ENCODE data around the gene PLA2G12B. TPM values are rescaled to one million over a fixed set of nuclear protein-coding genes. Genes with fewer than 3 reads are reported as not detected.

The PLA2G12B gene
- total RNA-seq, 1 experiment from 2014 or later: not detected

DNA sequence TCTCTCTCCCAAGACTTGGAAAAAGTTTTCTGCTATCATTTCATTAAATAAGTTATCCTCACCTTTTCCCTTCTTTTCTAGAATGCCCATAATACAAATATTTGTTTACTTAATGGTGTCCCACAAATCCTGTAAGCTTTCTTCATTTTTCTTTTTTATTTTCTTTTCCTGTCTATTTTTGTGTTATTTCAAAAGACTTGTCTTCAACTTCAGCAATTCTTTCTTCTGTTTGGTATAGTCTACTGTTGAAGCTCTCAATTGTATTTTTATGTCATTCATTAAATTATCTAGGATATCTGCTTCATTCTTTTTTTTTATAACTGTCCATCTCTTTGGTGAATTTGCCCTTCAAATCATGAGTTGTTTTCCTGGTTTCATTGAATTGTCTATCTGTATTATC, 25.1 kb upstream of the PLA2G12B start:
- Mint-ChIP-seq H3K27ac (ENCODE audit: unreplicated experiment) (no peak overlapping the region), H3K9me3 (ENCODE audit: low read depth, unreplicated experiment) (peaks cover 26% of the 10 kb centered on the region), H3K4me3 (ENCODE audit: low read depth, unreplicated experiment) (no peak overlapping the region), H3K4me1 (ENCODE audit: low read depth, unreplicated experiment) (no peaks in the 10 kb centered on the region), H3K36me3 (ENCODE audit: insufficient read depth, unreplicated experiment) (no peaks in the 10 kb centered on the region), H3K27me3 (ENCODE audit: unreplicated experiment) (no peaks in the 10 kb centered on the region)
- BruUV-seq (replicated peaks): no TSS peak
- intact Hi-C loops (cut with micrococcal nuclease; ENCODE audit: unreplicated experiment): no loop called here
- CTCF ChIA-PET: no interaction called here
- TF ChIP-seq CTCF (IDR thresholded peaks at IDR 0.05; ENCODE audit: unreplicated experiment): no peak
- DNase-seq: no peak

DNA sequence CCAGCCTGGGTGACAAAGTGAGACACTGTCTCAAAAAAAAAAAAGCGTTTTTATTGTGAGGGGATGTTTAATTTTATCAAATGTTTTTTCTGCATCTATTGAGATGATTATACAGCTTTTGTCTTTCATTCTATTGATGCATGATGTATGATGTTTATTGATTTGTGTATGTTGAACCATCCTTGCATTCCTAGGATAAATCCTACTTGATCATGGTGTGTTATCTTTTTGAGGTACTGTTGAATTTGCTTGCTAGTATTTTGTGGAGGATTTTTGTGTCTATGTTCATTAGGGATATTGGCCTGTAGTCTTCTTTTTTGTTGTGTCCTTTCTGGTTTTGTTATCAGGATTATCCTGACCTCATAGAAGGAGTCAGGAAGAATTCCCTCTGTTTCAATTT, 22.3 kb upstream of the PLA2G12B start:
- CTCF ChIA-PET: no interaction called here
- H3K27me3 Mint-ChIP-seq (ENCODE audit: unreplicated experiment): no peaks in the 10 kb centered on the region
- H3K9me3 Mint-ChIP-seq (ENCODE audit: low read depth, unreplicated experiment): peaks cover 26% of the 10 kb centered on the region
- H3K36me3 Mint-ChIP-seq (ENCODE audit: insufficient read depth, unreplicated experiment): no peaks in the 10 kb centered on the region
- intact Hi-C loops (cut with micrococcal nuclease; ENCODE audit: unreplicated experiment): no loop called here
- DNase-seq: no peak
- no peak for TF ChIP-seq CTCF (IDR thresholded peaks at IDR 0.05; ENCODE audit: unreplicated experiment)
- H3K27ac Mint-ChIP-seq (ENCODE audit: unreplicated experiment): no peak overlapping the region
- no peak overlapping the region for H3K4me3 Mint-ChIP-seq (ENCODE audit: low read depth, unreplicated experiment)
- no peaks in the 10 kb centered on the region for H3K4me1 Mint-ChIP-seq (ENCODE audit: low read depth, unreplicated experiment)
- no TSS peak for BruUV-seq (replicated peaks)

DNA sequence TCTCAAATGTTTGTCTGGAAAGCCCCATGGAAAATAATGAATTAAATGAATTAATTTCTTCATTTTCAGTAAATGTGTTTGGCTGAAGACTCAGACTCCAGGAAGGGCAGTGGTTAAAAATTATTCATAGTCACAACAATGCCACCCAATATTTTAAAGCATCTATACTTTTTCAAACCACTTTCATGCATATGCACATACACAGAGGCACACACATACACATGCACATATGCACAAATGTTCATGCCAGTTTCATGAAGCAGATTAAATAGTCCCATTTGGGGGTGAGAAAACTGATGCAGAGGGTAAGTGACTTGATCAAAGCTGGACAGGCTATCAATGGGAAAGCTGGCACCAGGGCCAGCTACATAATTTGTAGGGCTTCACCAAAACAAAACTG, 1.4 kb upstream of the PLA2G12B start:
- no peak for DNase-seq
- H3K4me1 Mint-ChIP-seq (ENCODE audit: low read depth, unreplicated experiment): no peaks in the 10 kb centered on the region
- TF ChIP-seq CTCF (IDR thresholded peaks at IDR 0.05; ENCODE audit: unreplicated experiment): no peak
- H3K36me3 Mint-ChIP-seq (ENCODE audit: insufficient read depth, unreplicated experiment): no peaks in the 10 kb centered on the region
- intact Hi-C loops (cut with micrococcal nuclease; ENCODE audit: unreplicated experiment): no loop called here
- no peak overlapping the region for H3K27ac Mint-ChIP-seq (ENCODE audit: unreplicated experiment)
- no TSS peak for BruUV-seq (replicated peaks)
- no peaks in the 10 kb centered on the region for H3K9me3 Mint-ChIP-seq (ENCODE audit: low read depth, unreplicated experiment)
- H3K27me3 Mint-ChIP-seq (ENCODE audit: unreplicated experiment): no peaks in the 10 kb centered on the region
- CTCF ChIA-PET: no interaction called here
- H3K4me3 Mint-ChIP-seq (ENCODE audit: low read depth, unreplicated experiment): no peak overlapping the region

DNA sequence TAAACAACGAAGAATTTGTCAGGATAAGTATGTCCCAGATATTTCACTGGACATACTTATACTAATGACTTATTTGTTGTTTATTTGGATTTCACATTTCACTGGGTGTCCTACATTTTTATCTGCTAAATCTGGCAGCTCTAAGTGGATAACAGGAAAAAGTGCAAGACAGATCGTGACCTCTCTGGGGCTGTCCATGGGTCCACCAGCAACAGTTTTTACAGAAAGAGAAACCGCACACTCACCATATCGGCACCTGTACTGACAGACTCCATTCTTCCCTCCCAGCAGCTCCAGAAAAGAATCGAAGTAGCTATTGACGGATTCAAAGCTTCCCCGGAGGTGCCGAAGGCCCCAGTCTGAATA, 393 bp downstream of the PLA2G12B start:
- no peaks in the 10 kb centered on the region for H3K36me3 Mint-ChIP-seq (ENCODE audit: insufficient read depth, unreplicated experiment)
- H3K9me3 Mint-ChIP-seq (ENCODE audit: low read depth, unreplicated experiment): no peaks in the 10 kb centered on the region
- intact Hi-C loops (cut with micrococcal nuclease; ENCODE audit: unreplicated experiment): no loop called here
- no peak overlapping the region for H3K27ac Mint-ChIP-seq (ENCODE audit: unreplicated experiment)
- H3K4me3 Mint-ChIP-seq (ENCODE audit: low read depth, unreplicated experiment): no peak overlapping the region
- no peaks in the 10 kb centered on the region for H3K27me3 Mint-ChIP-seq (ENCODE audit: unreplicated experiment)
- no peaks in the 10 kb centered on the region for H3K4me1 Mint-ChIP-seq (ENCODE audit: low read depth, unreplicated experiment)
- TF ChIP-seq CTCF (IDR thresholded peaks at IDR 0.05; ENCODE audit: unreplicated experiment): no peak
- no peak for DNase-seq
- no TSS peak for BruUV-seq (replicated peaks)
- CTCF ChIA-PET: no interaction called here

DNA sequence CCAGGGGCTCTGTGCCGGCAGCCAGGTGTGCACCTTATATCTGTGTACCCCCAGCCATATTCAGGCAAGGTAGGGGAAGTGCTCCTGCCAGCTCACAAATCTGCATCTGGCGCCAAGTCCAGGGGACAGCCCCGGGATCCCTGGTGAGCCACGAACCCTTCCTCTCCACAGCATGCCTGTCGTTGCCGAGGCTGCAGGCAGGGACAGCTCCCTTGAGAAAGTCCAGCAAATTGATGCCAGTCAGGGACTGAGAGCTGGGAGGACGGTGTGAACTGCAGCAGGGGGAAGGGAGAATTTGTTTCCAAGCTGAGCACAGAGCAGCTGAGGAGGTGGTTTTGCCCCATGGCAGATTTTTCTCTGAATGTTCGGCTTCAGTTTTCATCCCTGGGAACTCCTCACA, 919 bp downstream of the PLA2G12B start:
- intact Hi-C loops (cut with micrococcal nuclease; ENCODE audit: unreplicated experiment): no loop called here
- CTCF ChIA-PET: no interaction called here
- H3K4me3 Mint-ChIP-seq (ENCODE audit: low read depth, unreplicated experiment): no peak overlapping the region
- H3K4me1 Mint-ChIP-seq (ENCODE audit: low read depth, unreplicated experiment): no peaks in the 10 kb centered on the region
- H3K27ac Mint-ChIP-seq (ENCODE audit: unreplicated experiment): no peak overlapping the region
- no TSS peak for BruUV-seq (replicated peaks)
- H3K27me3 Mint-ChIP-seq (ENCODE audit: unreplicated experiment): no peaks in the 10 kb centered on the region
- no peaks in the 10 kb centered on the region for H3K9me3 Mint-ChIP-seq (ENCODE audit: low read depth, unreplicated experiment)
- TF ChIP-seq CTCF (IDR thresholded peaks at IDR 0.05; ENCODE audit: unreplicated experiment): no peak
- no peaks in the 10 kb centered on the region for H3K36me3 Mint-ChIP-seq (ENCODE audit: insufficient read depth, unreplicated experiment)
- no peak for DNase-seq
